ENCODE results near the gene CSK. TPM values are rescaled to one million over a fixed set of nuclear protein-coding genes. Genes with fewer than 3 reads are reported as not detected.

The CSK gene
- total RNA-seq, 4 donors from 2014 or later, result 14.9 to 56.4 (median 24.5) TPM

GRCh38 chr15:74820056-74820455, 38.2 kb downstream of the CSK start:
- TF ChIP-seq, protein P1, sequence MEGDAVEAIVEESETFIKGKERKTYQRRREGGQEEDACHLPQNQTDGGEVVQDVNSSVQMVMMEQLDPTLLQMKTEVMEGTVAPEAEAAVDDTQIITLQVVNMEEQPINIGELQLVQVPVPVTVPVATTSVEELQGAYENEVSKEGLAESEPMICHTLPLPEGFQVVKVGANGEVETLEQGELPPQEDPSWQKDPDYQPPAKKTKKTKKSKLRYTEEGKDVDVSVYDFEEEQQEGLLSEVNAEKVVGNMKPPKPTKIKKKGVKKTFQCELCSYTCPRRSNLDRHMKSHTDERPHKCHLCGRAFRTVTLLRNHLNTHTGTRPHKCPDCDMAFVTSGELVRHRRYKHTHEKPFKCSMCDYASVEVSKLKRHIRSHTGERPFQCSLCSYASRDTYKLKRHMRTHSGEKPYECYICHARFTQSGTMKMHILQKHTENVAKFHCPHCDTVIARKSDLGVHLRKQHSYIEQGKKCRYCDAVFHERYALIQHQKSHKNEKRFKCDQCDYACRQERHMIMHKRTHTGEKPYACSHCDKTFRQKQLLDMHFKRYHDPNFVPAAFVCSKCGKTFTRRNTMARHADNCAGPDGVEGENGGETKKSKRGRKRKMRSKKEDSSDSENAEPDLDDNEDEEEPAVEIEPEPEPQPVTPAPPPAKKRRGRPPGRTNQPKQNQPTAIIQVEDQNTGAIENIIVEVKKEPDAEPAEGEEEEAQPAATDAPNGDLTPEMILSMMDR (IDR thresholded peaks at IDR 0.05), result no peak
- TF ChIP-seq EP300 (IDR thresholded peaks at IDR 0.05) (no peak), POLR2A (IDR thresholded peaks at IDR 0.05) (no peak)
- no peaks in the 10 kb centered on the region for H3K9me3 ChIP-seq
- H3K4me3 ChIP-seq, result no peak overlapping the region
- H3K4me1 ChIP-seq, result no peaks in the 10 kb centered on the region
- no peaks in the 10 kb centered on the region for H3K36me3 ChIP-seq
- no peak for DNase-seq (ENCODE audit: low spot score in 2 of 2)
- peaks cover 0 to 16% of the 10 kb centered on the region in 2 donors for H3K27me3 ChIP-seq
- WGBS, 2 donors, result 84 to 87% methylated on average over 5 of the region's 5 CpGs
- no peak overlapping the region for H3K27ac ChIP-seq

DNA sequence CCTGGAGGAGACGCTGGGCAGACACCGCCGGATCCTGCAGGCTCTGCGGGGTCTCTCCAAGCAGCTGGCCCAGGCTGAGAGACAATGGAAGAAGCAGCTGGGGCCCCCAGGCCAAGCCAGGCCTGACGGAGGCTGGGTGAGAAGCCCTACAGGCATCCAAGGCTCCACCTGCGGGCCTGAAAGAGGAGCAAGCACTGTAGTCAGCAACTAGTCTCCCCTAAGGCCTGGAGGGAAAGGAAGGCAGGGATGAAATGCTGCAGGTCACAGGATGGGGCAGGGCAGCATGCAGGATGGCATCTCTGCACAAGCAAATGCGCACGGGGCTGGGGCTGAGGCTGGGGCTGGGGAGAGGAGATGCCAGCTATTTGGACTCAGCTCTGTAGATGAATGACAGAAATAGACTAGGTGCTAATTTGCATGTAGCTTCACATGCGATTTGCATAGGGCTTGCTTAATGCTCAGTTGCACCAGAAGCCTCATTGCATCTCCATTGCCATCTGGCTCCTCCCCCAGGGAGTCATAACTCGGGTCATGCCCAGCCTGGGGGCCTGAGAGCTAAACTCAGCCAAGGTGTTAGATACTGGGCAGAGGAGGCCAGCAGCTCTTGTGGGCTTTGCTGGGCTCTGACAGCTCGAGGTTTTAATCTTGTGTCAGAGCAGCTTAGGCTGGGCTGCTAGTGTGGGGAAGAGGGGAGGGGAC, 39.4 kb downstream of the CSK start:
- H3K36me3 ChIP-seq, result no peaks in the 10 kb centered on the region
- no peak overlapping the region for H3K4me3 ChIP-seq
- H3K27ac ChIP-seq, result no peak overlapping the region
- no peak for DNase-seq (ENCODE audit: low spot score in 2 of 2)
- peaks cover 0 to 24% of the 10 kb centered on the region in 2 donors for H3K27me3 ChIP-seq
- TF ChIP-seq, protein P1 (IDR thresholded peaks at IDR 0.05), result no peak
- TF ChIP-seq POLR2A (IDR thresholded peaks at IDR 0.05) (no peak), EP300 (IDR thresholded peaks at IDR 0.05) (no peak)
- no peaks in the 10 kb centered on the region for H3K9me3 ChIP-seq
- 37 to 46% methylated on average over 11 of the region's 11 CpGs for WGBS, 2 donors
- H3K4me1 ChIP-seq, result peaks cover 0 to 2% (median 0%) of the 10 kb centered on the region in 4 donors

DNA sequence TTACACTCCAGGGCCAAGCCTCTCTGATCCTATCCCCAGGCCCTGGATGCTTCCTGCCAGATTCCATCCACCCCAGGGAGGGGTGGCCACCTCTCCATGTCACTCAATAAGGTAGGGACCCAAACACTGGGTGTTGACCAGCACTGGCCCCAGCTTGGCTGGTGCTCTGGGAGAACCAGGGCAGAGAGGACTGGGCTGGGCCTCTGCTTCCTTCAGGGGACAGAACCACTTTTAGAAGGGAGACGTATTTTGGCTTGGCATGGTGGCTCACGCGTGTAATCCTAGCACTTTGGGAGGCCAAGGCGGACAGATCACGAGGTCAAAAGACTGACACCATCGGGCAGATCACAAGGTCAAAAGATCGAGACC, 39.9 kb downstream of the CSK start:
- H3K27ac ChIP-seq, result no peak overlapping the region
- 75 to 88% methylated on average over 6 to 7 of the region's 7 CpGs for WGBS, 2 donors

DNA sequence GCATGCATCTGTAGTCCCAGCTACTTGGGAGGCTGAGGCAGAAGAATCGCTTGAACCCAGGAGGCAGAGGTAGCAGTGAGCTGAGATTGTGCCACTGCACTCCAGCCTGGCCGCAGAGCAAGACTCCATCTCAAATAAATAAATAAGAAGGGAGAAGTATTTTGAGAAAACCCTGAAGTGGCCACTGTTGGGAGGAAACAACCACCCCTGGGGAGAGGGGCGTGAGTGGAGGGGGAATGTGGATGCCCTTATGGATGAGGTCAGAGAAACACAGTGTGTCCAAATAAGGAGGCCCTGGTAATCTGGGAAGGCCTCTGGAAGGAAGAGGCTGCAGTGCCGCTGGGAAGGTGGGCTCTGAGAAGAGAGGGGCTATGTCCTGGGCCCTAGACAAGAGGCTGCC, 40.4 kb downstream of the CSK start:
- no peaks in the 10 kb centered on the region for H3K9me3 ChIP-seq
- WGBS, 2 donors, result 75 to 77% methylated on average over 4 of the region's 4 CpGs
- no peak overlapping the region for H3K4me3 ChIP-seq
- peaks cover 0 to 32% of the 10 kb centered on the region in 2 donors for H3K27me3 ChIP-seq
- peaks cover 0 to 10% (median 0%) of the 10 kb centered on the region in 4 donors for H3K4me1 ChIP-seq
- no peak overlapping the region for H3K27ac ChIP-seq
- no peak for DNase-seq (ENCODE audit: low spot score in 2 of 2)
- no peaks in the 10 kb centered on the region for H3K36me3 ChIP-seq
- TF ChIP-seq, protein P1 (IDR thresholded peaks at IDR 0.05), result no peak
- TF ChIP-seq EP300 (IDR thresholded peaks at IDR 0.05) (no peak), POLR2A (IDR thresholded peaks at IDR 0.05) (no peak)

More for the DNA sequence above, 39.9 kb downstream of the CSK start:
- Histone ChIP-seq H3K27me3 (peaks cover 0 to 27% of the 10 kb centered on the region in 2 donors), H3K4me1 (peaks cover 0 to 8% (median 0%) of the 10 kb centered on the region in 4 donors), H3K4me3 (no peak overlapping the region), H3K9me3 (no peaks in the 10 kb centered on the region), H3K36me3 (no peaks in the 10 kb centered on the region)
- TF ChIP-seq, protein P1 (IDR thresholded peaks at IDR 0.05), result no peak
- TF ChIP-seq EP300 (IDR thresholded peaks at IDR 0.05) (no peak), POLR2A (IDR thresholded peaks at IDR 0.05) (no peak)
- DNase-seq (ENCODE audit: low spot score in 2 of 2), result no peak

DNA sequence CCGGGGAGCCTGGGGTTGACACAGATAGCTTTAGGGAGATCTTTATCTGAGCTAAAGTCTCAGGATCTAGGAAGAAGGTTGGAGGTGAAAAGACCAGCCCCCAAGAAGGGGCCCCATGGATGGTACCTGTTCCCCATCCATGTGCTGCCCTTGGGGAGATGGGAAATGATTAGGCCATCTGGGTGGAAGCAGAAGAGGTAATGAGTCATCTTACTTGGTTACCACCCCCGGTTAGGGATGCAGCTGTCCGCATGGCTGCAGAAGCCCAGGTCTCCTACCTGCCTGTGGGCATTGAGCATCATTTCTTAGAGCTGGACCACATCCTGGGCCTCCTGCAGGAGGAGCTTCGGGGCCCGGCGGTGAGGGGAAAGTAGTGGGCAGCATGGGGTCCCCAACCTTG, 41.4 kb downstream of the CSK start:
- H3K27ac ChIP-seq, result no peak overlapping the region
- H3K27me3 ChIP-seq, result peaks cover 0 to 37% of the 10 kb centered on the region in 2 donors
- no peak for DNase-seq (ENCODE audit: low spot score in 2 of 2)
- H3K4me3 ChIP-seq, result no peak overlapping the region
- no peaks in the 10 kb centered on the region for H3K36me3 ChIP-seq
- H3K4me1 ChIP-seq, result peaks cover 0 to 10% (median 0%) of the 10 kb centered on the region in 4 donors
- TF ChIP-seq POLR2A (IDR thresholded peaks at IDR 0.05) (no peak), EP300 (IDR thresholded peaks at IDR 0.05) (no peak)
- TF ChIP-seq, protein P1 (IDR thresholded peaks at IDR 0.05), result no peak
- WGBS, 2 donors, result 71 to 79% methylated on average over 6 of the region's 6 CpGs
- no peaks in the 10 kb centered on the region for H3K9me3 ChIP-seq
